Endothelial cell of hepatic sinusoid (primary cell): ENCODE data around the gene DSG4.

Source experiments
- in situ Hi-C: cut with HindIII; loops from 2 replicates; pipeline ENCODE4 v1.10.0; 2017; ENCODE audit warnings: low sequenced_read_pairs

Gene DSG4

DNA sequence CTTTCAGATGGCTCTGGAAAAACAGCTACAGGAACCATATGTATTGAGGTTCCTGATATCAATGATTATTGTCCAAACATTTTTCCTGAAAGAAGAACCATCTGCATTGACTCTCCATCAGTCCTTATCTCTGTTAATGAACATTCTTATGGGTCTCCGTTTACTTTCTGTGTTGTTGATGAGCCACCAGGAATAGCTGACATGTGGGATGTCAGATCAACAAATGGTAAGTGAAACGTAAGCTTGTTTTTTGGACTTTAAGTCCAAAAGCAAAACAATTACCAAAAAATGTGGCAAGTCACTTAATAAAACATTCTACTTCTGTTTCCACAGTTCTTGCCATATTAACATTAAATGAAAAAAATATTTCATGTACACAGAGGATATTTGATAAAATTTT is 26.8 kb downstream of the DSG4 start:
- in situ Hi-C loops: loop anchor here (5.0 kb wide), 1 partner anchor 104 kb away; no protein-coding TSS in a partner anchor

DNA sequence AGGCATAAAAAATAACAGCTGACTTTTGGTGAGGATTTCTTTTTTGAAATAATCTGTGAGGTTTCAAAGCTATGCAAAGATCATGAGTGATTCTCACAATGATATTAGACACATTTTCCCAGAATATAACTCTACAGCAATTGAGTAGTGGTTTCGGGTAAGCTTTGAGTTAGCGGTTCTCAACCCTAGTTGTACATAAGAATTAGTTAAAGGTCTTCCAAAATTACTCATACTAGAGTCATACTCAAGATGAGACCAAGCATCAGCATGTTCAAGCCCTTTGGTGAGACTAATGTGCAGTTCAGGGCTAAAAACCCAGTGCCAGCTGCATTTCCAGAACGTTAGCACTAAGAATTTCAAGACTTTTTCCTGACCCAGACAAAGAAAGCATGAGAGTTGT is 31.1 kb downstream of the DSG4 start:
- in situ Hi-C loops: no loop called here

DNA sequence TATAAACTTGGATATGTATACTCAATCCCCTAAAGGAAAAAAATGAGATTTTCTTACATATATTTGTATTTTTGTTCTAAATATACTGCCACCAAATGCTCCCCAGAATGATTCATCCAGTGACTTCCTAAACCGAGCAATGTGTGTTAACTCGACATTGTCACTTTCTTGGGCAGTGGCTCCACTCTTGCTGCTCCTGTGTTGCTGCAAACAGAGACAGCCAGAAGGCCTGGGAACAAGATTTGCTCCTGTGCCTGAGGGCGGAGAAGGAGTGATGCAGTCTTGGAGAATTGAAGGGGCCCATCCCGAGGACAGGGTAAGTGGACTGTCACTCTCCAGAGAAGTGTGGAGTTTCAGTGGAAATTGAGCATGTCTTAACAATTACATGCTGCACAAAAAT is 32.7 kb downstream of the DSG4 start:
- in situ Hi-C loops: no loop called here

DNA sequence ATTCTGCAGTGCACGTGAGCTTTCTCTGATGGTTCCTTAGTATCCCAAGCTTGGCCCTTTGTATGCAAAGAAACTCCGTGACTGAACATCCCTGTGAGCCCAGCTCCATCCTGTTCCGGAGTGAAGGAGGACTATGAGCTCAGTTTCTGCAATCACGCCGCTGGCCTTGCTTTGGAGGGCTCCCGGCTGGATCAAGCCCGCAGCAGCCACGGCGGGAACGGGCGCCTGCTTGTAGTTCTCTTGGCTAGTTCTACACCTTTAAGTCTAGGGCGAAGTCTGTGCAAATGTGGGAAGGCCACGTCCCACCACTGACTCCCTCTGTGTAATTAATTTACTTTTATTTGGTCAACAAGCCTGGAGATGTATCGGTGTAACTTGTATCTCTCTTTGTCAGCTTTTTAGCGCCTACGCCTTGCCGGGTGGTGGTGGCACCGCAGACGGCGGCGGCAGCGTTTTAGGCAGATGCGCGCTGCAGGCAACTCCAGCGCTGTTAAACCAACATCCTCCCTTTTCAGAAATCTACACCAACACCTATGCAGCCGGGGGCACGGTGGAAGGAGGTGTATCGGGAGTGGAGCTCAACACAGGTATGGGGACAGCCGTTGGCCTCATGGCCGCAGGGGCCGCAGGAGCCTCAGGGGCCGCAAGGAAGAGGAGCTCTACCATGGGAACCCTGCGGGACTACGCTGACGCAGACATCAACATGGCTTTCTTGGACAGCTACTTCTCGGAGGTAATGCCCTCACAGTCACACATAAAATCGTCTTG is 34.3 kb downstream of the DSG4 start:
- in situ Hi-C loops: no loop called here

DNA sequence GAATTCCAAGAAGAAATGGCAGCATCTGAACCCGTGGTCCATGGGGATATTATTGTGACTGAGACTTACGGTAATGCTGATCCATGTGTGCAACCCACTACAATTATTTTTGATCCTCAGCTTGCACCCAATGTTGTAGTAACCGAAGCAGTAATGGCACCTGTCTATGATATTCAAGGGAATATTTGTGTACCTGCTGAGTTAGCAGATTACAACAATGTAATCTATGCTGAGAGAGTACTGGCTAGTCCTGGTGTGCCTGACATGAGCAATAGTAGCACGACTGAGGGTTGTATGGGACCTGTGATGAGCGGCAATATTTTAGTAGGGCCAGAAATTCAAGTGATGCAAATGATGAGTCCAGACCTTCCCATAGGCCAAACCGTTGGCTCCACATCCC is 36.6 kb downstream of the DSG4 start:
- in situ Hi-C loops: no loop called here

DNA sequence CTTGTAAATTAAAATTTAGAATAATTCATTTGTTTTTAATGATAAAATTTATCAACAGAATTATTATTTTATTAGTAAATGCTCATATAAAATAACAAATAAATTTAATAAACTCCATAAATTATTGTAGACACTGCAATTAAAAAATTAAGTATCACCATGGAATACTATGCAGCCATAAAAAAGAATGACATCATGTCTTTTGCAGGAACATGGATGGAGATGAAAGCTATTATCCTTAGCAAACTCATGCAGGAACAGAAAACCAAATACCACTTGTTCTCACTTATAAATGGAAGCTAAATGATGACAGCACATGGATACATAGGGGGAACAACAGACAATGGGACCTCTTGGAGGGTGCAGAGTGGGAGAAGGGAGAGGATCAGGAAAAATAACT is 41.3 kb downstream of the DSG4 start:
- in situ Hi-C loops: no loop called here

DNA sequence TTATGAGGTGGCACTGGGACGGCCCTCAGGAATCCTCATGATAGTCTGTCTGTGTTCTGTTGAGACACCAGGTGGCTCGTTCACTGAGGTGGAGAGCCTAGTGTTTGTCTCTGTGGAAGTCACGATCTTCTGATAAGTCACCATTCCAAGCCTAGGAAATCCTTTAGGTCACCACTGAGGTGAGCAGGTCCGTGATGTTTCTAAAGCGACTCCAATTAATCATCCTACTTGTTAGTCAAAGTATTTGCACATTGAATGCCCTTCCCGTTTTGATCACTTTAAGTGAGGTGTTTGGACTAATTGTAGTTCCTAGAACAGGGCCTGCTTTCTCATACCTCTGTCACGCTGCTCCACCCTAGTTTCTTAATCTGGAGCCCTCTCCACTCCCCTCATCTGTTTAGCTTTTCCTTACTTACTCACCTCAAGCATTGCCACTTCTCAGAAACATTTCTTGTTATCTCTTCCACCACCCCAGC is 42.9 kb downstream of the DSG4 start:
- in situ Hi-C loops: no loop called here

DNA sequence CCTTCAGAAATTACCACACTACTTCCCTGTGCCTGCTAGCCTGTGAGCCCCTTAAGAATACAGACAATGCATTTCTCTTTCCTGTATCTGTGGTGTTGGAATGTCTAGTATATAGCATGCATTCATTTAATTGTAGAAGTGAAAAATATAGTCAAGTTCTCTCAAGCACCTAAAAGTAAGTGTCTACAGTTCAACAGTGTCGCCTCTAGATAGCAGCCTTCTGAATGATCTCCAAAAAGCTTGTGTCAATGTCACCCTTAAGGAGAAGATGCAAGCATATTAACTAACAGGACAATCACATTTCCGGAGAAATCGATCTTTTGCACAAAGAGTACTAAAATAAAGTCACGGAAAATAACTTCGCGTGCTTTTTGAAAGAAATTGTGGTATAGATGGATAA is 43.5 kb downstream of the DSG4 start:
- in situ Hi-C loops: no loop called here

DNA sequence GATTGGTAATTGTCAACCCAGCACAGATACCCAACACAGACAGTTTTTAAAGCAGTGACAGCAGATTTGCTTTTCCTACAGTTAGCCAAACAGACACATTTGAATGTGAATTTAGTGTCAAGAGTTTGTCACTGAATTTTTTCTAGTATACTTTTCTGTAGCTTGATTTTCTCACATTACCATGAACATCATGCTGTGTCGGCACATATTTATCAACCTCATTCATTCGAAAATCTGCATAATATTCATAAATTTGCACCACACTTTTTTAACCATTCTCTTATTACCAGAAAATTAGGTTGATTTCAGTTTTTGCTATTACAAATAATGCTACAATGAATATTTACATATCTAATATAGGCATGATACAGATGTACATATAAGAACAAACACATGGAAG is 43.9 kb downstream of the DSG4 start:
- in situ Hi-C loops: no loop called here

DNA sequence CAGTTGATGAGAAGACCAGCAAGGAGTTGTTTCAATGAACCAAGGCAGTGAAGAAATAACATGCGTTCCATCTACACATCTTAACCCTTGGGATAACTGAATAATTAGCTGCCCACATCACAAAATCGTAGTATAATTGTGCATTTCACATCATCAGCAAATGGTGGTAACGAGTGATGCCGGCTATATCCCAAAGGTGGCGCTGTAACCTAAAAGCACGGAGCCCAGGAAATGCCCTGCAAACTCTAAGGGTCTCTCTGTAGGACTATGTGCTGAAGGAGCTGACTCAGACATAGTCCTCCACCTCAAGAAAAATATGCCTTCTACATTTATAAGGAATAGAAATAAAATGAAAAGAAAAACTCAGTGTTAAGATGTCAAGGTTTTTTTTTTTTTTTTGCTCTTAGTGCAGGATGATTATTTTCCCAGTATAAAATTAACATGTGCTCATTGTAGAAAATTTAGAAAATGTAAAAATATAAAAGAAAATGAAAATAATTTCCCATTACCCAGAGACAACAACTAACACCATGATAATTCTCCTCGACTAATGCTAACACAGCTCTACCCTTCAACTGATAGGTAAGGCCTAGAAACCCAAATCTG is 47.9 kb downstream of the DSG4 start:
- in situ Hi-C loops: no loop called here

DNA sequence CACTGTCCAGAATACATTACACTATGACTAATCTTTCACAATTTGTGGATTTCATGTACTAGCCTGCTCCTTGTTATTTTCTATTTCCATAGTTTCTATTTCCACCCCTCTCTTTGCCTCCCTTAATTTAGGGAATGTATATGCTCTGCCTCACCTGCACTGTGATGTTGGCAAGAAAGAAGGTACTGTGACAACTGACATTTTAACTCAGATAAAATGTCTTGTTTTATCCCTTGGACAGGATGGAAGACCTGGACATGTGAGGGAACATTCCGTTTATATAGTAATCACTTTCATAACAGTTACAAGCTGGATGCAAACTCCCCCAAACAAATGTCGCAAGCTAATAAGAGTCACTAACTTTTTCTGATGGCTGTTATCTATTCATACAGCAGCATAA is 49.4 kb downstream of the DSG4 start:
- in situ Hi-C loops: no loop called here

DNA sequence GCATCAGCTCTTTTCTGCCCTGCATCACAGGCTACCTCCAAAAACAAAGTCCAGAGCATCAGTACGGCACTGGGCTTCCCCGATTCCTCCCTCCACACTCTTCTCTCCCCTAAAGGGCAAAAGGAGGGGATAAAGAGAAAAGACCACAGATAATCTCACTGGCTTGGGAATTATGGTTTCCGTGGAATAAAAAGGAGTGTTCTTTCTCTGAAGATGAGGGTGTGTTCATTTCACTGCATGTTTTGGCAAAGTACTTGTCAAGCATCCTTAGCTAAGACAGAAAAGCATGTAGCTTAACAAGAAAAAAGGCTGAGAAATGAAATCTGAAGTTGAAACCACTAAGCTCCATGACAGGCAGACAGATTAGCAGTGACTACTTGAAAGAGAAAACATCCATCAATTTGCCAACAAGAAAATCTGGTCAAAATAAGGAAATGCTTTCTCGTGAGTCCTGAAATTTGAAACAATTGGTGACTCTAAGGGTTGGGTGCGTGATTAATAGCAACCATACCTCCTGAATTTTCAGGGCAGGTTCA is 50.4 kb downstream of the DSG4 start:
- in situ Hi-C loops: no loop called here

DNA sequence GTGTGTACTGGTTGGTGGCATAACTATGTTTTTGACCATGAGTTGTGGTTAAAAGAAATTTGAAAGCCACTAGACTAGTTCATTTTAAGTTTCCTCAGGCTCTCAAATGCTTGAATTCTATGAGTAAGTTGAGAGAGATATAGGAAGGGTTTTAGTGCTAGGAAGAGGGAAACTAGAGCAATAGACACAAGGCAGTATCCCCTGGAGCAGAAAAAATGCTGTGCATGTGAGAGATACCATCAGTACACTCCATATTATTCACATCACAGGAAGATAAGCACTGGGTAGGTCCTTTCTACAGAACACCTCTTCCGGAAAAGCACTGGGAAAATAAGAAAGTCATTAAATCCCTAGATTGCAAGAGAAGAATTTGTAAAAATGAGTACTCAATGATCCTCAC is 51.6 kb downstream of the DSG4 start:
- in situ Hi-C loops: no loop called here

DNA sequence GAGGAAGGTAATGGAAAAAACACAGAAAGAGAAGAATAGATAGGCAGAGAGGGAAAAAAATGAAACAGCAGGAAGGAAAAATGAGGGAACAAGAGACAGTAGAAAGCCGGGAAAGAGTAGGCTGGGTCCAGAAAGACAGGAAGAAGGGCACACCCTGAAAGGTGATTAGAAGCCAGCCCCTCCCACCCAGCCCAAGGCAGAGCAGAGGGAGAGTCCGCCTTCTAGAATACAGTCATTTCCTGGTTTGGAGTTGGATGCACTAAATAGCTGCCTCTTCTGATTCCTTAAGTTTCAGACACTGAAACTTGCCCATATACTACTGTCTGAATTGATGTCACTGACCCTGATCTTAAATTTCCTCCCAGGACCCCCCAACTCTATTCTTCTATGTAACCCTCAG is 53.0 kb downstream of the DSG4 start:
- in situ Hi-C loops: no loop called here

DNA sequence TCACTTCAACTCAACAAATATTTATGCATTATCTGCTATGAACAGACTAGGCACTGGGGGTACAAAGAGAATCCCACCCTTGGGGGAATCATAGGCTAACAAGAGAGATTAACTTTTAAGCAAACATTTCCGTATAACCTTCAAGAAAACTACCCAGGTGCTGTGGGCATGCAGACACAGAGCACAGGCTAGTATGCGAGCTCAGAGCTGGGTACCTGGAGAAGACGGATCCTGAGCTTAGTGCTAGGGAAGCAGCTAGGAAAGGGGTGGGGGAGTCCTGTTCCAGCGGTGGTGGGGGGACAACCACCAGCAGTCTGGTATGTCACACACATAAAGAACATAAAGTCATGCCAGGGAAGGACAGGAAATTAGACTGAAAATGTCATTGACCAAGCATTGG is 53.5 kb downstream of the DSG4 start:
- in situ Hi-C loops: no loop called here

DNA sequence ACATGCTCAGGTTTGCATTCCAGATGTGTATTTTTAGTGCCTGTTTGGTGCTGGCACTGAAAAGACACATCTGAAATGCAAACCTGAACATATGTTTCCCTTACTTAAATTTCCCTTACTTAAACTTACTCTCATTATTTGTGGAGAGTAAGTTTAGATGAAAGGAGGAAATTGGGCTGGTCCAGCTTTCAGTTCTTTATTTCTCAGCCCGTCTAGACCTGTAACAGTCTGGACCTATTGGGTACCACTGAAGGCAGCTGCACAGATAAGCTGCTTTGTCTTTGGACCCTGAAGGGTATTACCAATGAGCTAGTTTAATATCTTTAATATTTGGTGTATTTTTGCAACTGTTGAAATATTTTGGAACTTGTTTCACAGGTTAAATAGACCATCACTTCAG is 54.0 kb downstream of the DSG4 start:
- in situ Hi-C loops: no loop called here

DNA sequence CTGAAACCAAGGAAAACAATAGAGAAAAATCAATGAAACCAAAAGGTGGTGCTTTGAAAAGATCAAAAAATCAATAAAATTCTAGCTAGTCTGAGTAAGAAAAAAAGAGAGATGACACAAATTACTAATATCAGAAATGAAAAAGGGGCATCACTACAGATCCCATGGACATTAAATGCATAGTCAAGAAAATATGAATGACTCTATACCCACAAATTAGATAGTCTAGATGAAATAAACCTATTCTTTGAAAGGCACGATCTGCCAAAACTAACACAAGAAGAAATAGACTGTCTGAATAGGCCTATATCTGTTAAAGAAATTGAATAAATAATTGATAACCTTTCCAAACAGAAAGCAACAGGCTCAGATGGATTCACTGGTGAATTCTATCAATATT is 55.7 kb downstream of the DSG4 start:
- in situ Hi-C loops: no loop called here

DNA sequence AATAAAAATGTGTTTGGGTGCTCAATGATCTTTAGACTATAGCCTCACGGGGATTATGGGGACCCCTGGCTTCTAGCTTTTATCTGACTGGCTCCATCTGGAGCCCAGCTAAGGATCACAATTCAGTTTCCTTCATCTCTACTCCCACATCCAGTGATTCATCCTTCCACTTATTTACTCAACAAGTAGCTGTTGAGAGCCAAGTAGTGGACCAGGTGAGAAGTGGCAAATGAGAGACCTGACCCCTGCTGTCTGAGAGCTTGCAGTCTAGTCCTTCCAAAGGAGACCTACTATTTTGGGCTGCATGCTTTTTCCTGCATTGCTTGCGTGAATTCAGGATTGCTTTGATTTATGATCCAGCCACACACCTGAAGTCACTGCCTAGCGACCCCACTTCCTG is 60.2 kb downstream of the DSG4 start:
- in situ Hi-C loops: no loop called here

DNA sequence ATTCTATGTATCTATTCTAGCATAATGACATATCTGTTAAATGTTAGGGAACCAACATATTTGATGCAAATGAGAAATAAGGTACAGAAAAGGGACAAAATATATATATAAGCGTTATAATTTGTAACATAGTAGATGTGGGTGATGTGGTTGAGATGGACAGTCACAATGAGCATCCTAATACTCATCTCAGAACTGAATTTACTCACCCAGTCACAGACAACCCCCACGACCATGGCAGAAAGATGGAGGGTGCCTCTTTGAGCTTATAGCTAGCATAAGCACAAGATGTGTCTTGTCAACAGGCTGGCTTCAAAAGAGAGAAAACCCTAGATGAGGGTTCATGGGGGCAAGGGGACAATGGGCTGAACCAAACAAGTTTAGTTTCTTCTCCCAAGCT is 61.8 kb downstream of the DSG4 start:
- in situ Hi-C loops: no loop called here

DNA sequence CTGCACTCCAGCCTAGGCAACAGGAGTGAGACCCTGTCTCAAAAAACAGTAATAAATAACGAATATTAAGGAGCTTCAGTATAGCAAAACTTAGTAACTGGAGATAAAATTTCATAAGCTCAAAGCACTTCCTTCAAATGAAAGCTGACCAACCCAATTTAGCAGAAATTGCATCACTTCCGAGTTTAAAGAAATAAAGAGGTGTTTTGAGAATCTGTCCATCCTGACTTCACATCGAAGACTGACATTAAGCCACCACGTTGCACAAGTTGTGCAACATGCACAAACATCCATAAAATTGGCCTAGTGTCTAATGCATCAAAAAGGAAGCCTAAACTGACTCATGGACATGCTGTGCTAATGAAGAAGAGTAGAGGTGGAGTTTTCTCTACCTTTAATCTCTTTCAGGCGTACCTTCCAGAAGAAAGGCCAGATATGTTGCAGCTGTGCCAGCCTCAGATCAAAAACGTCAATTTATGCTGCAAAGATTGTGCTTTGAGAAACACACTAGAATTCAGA is 63.3 kb downstream of the DSG4 start:
- in situ Hi-C loops: no loop called here

DNA sequence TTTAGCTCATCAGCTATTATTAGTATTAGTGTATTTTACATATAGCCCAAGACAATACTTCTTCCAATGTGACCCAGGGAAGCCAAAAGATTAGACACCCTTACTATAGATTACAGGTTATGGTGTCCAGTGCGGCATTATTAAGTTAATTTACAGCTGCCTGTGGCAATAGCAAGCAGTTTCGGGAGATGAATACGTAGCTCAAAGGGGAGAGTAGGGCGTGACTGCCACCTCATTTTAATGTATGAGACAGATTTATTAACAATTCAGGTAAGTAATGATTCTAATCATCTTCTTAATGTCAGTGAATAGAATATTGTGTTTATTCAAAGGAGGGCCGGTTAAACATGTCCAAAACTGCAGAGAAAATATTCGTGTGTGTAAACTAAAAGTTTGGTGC is 64.2 kb downstream of the DSG4 start:
- in situ Hi-C loops: no loop called here

DNA sequence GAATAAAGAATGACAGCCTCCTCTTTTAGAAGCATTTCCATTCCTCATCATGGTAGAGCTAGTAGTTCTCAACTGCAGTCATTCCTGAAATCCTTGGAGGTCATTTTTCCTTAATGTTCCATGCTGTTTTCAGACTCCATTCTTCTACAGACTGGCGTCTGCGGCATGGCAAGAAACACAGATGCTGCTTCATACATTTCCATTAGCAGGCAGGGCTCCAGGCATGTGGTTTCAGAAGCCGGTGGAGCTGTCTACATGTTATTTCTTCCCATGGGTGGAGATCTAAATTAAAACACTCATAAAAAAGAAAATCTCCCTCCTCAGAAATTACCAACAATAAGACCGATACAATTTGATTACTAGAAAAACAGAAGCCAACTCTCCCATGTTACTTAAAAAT is 64.9 kb downstream of the DSG4 start:
- in situ Hi-C loops: no loop called here
